Ramos (cell line): ENCODE measurements around the gene MARCHF2.
"Not testable (repeated sequence)": the region's sequence is repeated elsewhere in the genome, so short reads cannot be mapped to it uniquely, and the experiment has no call there.

Source experiments
- in situ Hi-C: fragments of 300-500 bp; cut with MboI; formaldehyde crosslinking; loops from one replicate; pipeline ENCODE4 v1.14.3; 2022; ENCODE audit warnings: low sequenced_read_pairs; ENCODE audit not compliant: unreplicated experiment

Gene MARCHF2

DNA sequence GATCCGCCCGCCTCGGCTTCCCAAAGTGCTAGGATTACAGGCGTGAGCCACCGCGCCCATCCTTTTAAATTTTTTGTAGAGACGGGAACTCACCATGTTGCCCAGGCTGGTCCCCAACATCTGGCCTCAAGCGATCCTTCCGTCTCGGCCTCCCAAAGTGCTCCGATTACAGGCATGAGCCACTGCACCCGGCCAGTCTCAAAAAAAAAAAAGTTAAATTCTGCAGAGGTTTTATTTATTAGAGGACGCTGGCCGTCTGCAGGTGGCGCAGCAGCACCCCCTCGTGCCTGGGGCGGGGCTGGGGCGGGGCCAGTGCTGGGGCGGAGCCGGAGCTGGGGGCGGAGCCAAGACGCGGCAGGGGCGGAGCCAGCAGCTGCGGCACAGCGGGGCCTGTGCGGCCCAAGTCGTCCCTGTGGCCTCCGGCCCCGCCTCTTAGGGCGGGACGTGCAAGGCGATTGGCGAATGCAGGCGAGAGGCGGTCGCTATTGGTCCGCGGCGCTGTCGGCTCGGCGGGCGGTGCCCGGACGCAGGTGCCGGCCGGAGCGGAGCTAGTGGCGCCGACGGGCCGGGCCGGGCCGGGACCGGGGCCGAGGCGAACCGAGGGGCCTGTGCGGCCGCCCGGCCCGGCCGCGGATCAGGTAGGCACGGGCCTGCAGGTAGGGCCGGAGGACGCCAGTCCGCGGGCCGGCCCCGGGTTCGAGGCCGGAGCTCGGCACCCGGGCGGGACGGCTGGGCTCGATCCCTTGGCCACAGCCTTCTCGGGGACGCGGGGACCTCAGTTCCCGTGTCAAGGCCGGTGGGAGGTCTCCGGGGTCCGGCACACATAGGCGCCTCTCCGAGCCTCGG is at the start of gene MARCHF2:
MARCHF2 (plus strand) TSS at position 523 of the 846 bp plus-strand sequence. CDS start 8,536 bp downstream, outside the sequence.
- in situ Hi-C loops = no loop called here

DNA sequence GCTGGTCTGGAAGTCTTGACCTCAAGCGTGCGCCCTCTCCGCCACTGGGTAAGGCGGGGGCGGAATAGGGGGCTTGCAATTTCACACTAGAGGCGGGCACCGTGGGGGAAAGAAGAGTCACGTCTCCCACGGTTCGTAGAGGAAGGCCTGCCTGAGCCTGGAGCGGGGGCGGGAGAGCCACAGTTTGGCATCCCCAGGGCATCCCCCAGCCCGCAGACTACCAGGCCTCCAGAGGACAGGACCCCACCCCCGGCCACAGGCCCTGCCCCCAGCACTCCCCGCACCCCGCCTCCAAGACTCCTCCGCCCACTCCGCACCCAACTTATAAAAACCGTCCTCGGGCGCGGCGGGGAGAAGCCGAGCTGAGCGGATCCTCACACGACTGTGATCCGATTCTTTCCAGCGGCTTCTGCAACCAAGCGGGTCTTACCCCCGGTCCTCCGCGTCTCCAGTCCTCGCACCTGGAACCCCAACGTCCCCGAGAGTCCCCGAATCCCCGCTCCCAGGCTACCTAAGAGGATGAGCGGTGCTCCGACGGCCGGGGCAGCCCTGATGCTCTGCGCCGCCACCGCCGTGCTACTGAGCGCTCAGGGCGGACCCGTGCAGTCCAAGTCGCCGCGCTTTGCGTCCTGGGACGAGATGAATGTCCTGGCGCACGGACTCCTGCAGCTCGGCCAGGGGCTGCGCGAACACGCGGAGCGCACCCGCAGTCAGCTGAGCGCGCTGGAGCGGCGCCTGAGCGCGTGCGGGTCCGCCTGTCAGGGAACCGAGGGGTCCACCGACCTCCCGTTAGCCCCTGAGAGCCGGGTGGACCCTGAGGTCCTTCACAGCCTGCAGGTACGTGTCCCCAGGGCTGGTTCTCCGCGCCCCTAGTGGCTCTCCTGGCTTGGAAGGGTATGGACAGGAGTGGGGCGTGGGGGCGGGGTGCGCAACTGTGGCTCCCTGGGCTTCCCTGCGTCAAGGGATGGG is 49.0 kb upstream of the MARCHF2 start, which contains the start of gene ANGPTL4:
ANGPTL4 (plus strand) TSS at position 353 of the 969 bp plus-strand sequence; CDS start at position 520, 167 bp downstream.
- in situ Hi-C loops = no loop called here

GRCh38 chr19:8366121-8366581 is 47.0 kb upstream of the MARCHF2 start:
- in situ Hi-C loops = no loop called here

DNA sequence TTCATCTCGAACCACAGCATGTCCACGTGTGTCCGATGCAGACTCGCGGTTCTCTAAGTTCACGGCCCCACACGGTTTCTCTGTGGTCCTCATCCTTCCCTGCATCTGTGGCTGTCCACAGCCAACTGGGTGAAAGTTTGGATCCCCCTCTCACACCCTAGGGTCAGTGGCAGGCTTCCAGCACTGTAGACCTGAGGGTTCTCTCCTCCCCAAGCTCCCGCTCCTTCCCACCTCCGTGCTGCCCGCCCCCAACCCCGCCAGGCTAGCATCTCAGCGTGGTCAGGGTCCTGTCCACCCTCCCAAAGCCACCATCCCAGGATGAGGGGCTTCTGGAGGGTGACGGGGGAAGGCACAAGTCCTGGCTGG is 46.2 kb upstream of the MARCHF2 start:
- in situ Hi-C loops = no loop called here

- in situ Hi-C loops = no loop called here
Observed at GRCh38 chr19:8367327-8368001, 45.6 kb upstream of the MARCHF2 start.

- in situ Hi-C loops = no loop called here
Observed at GRCh38 chr19:8370176-8371010, 42.7 kb upstream of the MARCHF2 start.

DNA sequence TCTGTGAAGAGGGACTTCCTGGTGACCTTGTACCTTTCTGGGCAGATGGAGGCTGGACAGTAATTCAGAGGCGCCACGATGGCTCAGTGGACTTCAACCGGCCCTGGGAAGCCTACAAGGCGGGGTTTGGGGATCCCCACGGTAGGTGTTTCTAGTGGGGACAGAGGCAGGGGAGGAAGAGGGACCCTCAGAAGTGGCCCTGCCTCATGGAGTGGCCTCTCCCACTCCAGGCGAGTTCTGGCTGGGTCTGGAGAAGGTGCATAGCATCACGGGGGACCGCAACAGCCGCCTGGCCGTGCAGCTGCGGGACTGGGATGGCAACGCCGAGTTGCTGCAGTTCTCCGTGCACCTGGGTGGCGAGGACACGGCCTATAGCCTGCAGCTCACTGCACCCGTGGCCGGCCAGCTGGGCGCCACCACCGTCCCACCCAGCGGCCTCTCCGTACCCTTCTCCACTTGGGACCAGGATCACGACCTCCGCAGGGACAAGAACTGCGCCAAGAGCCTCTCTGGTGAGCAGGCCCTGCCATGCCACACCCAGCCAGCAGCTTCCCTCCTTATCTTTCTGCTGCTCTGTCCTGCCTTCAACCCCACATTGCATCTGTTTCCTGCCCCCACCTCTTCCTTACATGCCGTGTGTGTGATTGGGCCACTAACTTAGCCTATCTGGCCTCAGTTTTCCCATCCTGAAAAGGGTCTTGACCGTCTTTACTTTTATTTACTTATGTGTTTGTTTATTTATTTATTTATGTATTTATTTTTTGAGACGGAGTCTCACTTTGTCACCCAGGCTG is 41.9 kb upstream of the MARCHF2 start:
- in situ Hi-C loops = no loop called here

- in situ Hi-C loops = no loop called here
Observed at GRCh38 chr19:8373867-8374813, 39.0 kb upstream of the MARCHF2 start.

DNA sequence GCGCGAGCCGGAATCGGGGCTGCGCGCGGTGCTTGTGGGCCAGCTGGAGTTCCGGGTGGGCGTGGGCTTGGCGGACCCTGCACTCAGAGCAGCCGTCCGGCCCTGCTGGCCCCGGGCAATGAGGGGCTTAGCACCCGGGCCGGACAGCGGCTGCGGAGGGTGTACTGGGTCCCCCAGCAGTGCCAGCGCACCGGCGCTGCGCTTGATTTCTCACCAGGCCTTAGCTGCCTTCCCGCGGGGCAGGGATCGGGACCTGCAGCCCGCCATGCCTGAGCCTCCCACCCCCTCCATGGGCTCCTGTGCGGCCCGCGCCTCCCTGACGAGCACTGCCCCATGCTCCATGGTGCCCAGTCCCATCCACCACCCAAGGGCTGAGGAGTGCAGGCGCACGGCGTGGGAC is 37.3 kb upstream of the MARCHF2 start:
- in situ Hi-C loops = not testable (repeated sequence)

DNA sequence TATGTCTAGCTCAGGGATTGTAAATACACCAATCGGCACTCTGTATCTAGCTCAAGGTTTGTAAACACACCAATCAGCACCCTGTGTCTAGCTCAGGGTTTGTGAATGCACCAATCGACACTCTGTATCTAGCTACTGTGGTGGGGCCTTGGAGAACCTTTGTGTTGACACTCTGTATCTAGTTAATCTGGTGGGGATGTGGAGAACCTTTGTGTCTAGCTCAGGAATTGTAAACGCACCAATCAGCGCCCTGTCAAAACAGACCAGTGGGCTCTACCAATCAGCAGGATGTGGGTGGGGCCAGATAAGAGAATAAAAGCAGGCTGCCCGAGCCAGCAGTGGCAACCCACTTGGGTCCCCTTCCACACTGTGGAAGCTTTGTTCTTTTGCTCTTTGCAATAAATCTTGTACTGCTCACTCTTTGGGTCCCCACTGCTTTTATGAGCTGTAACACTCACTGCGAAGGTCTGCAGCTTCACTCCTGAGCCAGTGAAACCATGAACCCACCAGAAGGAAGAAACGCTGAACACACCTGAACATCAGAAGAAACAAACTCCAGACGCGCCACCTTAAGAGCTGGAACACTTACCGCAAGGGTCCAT is 36.6 kb upstream of the MARCHF2 start:
- in situ Hi-C loops = not testable (repeated sequence)

DNA sequence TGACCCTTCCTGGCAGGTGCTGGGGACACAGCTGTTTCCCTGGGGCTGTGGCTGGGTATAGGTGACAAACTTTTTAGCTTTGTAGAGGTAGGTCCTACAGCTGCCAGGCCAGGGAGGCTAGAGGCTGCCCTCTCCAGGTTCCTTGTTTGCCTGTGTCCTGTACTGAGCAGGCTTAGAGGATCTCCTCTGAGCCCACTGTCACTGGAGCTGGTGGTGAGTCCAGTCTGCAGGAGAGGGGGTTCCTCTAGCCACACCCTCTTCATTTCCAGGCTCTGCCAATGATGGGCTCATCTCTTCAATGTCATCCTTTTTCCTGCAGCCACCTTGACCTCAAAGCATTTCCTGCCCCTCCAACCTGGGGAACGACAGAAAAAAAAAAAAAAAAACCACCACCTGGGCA is 35.5 kb upstream of the MARCHF2 start:
- in situ Hi-C loops = no loop called here

- in situ Hi-C loops = not testable (repeated sequence)
Observed at GRCh38 chr19:8379156-8379891, 33.8 kb upstream of the MARCHF2 start.

DNA sequence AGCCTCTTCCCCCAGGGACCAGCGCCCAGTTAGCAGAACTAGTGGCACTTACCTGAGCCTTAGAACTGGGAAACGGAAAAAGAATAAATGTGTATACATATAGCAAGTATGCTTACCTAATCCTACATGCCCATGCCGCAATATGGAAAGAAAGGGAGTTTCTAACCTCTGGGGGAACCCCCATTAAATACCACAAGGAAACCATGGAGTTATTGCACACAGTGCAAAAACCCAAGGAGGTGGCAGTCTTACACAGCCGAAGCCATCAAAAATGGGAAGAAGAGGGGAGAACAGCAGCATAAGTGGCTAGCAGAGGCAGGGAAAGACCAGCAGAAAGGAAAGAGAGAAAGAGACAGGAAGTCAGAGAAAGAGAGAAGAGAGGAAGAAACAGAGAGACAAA is 28.5 kb upstream of the MARCHF2 start:
- in situ Hi-C loops = not testable (repeated sequence)

GRCh38 chr19:8385103-8385502 is 28.0 kb upstream of the MARCHF2 start:
- in situ Hi-C loops = not testable (repeated sequence)

- in situ Hi-C loops = not testable (repeated sequence)
Observed at GRCh38 chr19:8385566-8385965, 27.5 kb upstream of the MARCHF2 start.

GRCh38 chr19:8386419-8386818 is 26.7 kb upstream of the MARCHF2 start:
- in situ Hi-C loops = not testable (repeated sequence)
